Embryonic facial prominence (tissue), 1 donor: ENCODE measurements around the gene PPM1A.

Source experiments
- DNase-seq: peaks from one replicate; pipeline ENCODE4 v3.0.0-alpha.2; 2016; ENCODE audit errors: extremely low spot score

The PPM1A gene

DNA sequence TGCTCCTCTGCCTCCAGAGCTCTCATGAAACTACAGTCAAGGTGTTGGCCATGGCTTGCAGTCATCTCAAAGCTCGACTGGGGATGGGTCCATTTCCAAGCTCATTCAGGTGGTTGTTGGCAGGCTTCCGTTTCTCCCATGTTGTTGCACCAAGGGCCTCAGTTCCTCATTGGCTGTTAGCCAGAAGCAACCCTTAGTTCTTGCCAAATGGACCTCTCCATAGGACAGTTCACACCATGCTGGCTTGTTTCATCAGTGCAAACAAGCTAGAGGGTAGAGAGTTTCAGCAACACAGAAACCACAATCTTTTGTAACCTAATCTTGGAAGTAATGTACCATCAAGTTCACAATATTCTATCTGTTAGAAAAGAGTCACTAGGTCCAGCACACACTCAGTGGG lies 22.7 kb upstream of the PPM1A start:
- no peak for DNase-seq

DNA sequence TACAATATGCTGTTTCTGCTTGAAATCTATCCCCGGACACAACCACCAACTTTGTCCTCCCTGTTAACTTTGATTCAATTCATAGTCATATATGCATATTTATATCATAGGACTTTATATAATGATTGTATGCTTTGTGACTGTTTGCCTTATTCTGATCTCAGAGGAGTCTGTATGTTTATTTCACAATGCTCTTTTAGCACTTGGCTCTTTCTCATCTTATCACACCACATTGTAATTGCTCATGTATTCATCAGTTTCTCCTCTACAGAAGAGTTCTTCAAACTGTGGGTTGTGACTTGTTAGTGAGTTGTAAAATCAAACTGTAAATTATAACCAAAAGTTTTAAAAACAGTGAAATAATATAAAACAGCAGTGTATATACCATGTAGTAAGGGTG lies 21.7 kb upstream of the PPM1A start:
- no peak for DNase-seq

DNA sequence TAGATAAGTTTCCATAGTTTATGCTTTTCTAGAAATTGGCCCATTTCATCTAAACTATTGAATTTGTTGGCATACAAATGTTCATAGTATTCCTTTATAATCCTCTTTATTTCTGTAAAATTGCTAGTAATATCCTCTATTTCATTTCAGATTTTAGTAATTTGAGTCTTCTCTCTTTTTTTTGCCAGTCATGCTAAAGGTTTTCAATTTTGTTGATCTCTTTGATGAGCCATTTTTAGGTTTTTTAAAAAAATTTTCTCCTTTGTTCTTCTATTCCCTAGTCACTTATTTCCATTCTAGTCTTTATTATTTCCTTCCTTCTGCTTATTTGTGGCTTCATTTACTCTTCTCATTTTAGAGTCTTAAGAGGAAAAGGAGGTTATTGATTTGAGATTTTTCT lies 19.4 kb upstream of the PPM1A start:
- no peak for DNase-seq

DNA sequence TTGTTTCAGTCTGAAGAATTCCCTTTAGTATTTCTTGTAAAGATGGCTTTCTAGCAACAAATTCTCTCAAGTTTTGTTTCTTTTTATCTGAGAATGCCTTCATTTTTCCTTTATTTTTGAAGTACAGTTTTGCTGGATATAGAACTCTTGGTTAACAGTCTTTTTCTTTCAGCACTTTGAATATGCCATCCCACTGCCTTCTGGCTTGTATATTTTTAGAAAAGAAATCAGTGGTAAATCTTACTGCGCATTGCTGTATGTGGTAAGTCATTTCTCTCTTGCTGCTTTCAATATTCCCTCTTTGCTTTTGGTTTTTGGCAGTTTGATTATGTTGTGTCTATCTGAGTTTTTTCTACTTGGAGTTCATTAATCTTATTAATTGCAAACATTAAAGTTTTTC lies 16.8 kb upstream of the PPM1A start:
- DNase-seq: no peak

DNA sequence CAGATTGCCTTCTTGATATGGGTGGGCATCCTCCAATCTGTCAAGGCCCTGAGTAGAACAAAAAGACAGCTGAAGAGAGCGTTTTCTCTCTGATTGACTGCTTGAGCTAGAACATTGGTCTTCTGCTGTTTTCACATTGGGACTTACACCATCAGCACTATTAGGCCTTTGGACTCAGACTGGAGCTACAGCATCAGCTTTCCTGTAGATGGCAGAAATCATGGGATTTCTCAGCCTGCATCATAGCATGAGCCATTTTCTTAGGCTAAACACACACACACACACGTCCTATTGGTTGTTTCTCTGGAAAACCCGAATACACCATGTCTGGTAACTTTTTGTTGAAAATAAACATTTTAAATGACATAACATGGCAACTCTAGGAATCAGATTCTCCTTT lies 15.8 kb upstream of the PPM1A start:
- DNase-seq: no peak

DNA sequence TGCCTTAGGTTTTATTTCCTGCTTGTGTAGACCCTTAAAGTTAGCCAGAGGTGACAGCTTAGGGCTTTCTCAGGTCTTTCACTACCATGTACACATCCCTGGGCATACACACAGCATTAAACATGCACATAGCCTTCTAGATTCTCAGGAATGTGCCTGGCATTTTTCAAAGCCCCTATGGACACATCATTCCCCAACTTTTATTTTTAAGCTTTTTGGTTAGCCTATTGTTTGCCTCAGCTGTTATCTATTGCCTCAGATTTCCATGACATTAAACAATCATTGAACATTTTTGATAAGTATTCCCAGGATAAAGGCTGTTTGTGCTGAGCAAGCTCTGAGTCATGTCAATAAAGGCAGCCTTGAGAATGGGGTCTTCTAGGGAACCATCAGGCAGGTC lies 15.1 kb upstream of the PPM1A start:
- no peak for DNase-seq

DNA sequence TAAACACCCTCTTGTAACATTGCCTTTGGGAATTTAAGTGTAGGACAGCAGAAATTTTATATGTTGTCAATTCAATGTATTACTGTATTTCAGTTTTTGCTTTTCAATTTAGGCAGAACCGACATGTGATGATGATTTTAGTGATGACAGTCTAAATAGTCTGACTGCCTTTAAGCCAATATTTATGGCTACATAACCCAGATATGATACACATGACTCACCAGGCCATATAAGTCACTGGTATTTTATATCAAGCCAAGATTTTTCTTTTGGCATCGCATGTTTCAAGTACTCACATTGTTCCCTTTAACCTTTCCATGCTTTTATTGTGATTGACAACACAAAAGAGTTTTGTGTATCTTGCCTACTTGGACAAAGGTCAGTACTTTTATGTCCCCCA lies 13.6 kb upstream of the PPM1A start:
- DNase-seq: no peak

DNA sequence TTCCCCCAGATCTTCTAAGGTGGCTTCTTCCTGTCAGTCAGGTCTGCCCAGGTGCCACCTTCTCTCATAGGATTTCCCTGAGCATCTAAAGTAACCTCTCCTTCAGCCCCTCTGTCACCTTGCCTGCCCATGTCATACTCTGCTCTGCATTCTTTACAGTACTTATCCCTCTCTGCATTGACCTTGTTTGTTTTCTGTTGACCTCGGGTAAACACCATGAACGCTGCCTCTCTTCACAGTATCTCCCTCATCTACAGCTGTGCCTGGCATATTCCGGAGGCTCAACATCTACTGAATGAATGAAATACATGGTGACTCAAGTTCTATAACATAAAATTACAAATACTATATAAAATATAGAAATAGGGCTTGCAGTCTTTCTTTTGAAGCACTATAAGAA lies 10.1 kb upstream of the PPM1A start:
- no peak for DNase-seq

DNA sequence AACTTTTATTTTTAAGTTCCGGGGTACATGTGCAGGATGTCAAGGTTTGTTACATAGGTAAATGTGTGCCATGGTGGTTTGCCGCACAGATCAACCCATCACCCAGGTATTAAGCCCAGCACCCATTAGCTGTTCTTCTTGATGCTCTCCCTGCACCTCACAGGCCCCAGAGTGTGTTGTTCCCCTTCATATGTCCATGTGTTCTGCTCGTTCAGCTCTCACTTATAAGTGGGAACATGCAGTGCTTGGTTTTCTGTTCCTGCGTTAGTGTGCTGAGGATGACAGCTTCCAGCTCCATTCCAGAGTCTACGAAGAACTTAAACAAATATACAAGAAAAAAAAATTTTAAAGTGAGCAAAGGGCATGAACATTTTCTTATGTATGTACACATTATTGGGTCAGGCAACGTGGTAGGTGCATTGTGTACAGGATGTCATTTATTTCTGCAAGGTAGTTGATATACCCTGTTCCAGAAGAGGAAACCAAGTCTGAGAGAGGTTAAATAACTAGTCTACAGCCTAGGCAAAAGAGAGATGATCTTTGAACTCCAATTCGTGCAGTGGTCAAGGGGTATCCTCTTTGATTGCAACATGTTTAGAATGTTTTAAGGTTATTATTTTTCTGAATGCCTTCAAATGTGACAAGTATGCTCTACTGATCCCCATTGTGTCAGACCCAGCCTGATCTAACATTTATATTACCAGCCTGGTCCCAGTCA lies 8.7 kb upstream of the PPM1A start:
- DNase-seq: no peak

DNA sequence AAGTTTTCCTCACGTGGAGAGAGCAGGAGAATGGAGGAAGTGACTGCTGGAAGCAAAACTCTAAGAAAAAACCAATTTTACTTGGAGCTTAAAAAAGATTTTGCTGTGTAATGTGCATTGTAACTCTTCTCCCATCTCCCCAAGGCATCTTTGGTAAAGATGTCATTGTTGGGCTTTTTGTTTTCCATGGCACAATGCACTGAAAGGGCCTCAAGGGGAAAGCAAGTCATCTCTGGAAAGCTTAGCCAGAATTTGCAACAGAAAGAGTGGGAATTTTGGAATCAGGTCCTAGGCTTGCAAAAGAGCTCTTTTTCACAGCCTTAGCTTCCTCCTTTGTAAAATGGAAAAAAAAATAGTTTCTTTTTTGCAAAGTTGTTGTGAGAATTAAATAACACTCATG lies 7.9 kb upstream of the PPM1A start:
- DNase-seq: no peak

DNA sequence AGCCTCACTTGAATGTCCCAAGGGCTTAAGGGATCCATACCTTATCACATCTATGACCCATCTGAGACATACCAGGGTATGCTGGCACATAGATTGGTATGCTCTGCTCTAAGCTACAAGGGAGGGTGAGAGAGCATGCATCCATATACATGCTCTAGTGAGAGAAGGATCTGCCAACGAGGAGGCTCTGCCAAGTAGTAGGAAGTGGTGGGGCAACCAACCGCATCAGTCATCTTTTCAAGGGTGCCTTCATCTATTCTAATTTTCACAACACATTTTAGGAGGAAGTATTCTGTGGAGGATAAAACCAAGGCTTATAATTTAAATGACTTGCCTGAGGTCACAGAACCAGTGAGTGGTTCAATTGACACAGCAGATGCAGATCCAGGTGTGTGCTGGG lies 6.6 kb upstream of the PPM1A start:
- no peak for DNase-seq

DNA sequence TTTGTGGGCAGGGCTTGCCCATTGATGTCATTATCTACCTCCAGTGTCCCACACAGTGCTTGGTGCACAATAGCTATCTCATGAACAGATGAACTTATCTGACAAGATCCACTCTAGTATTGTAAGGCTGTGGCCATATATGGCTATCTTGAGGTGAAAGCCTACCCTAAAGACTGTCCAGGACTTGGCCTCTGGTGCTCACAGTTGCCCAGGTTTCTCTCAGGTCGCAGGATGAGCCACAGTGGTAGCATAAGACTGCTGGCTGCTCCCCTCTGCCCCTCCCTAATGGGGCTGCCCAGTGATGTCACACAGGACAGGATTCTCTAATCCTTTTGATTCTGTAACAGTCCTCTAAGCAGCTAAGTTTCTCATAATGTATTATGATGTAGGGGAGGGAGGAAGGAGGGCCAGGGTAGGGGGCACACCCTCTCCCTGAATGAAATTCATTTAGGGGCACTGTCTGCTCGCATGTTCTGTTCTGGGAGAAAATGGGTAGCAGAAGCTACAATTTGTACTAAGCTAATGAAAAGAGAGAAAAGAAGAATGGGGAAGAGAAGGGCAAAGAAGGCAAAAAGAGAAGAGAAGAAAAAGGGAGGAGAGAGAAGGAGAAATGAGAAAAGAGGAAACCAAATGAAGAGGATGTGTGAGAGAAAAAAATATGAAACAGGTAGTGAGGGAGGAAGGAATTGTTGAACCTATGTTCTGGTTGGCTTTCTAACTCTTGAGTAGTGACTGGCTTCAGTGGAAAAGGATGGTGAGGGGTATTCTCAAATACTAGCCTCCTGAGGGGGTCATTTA lies 3.4 kb upstream of the PPM1A start:
- no peak for DNase-seq

DNA sequence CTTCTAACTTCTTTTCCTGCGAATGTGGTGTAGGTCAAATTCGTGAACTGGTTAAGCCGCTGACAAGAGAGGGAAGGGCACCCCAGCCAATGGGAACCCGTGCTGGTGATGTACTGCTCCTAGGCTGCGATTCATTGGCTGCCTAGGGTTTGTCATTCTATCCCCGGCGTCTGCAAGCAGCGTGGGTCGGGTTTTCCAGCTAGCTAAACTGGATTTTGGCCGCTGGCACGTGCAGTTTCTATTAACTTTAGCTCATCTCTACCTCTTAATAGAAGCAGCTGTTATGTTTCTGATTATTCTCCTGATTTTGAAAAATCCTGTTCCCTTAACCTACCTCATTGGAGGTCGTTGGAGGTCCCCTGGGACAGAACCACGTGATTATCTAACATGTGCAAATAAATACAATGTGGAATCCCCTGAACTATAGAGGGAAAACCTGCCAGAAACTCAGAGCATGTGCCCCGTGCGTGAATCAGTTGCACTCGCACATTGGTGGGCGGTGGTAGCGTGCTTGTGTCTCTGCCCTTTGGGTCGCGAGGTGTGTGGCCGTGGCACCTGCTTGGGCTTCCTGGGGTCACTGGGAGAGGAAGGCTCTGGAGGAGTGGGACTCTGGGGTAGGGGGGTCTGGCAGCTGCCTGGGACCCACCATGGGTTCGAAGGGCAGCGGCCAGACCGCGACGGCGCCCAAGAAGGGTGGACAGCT lies 876 bp upstream of the PPM1A start:
- DNase-seq: peak; percentile 95

DNA sequence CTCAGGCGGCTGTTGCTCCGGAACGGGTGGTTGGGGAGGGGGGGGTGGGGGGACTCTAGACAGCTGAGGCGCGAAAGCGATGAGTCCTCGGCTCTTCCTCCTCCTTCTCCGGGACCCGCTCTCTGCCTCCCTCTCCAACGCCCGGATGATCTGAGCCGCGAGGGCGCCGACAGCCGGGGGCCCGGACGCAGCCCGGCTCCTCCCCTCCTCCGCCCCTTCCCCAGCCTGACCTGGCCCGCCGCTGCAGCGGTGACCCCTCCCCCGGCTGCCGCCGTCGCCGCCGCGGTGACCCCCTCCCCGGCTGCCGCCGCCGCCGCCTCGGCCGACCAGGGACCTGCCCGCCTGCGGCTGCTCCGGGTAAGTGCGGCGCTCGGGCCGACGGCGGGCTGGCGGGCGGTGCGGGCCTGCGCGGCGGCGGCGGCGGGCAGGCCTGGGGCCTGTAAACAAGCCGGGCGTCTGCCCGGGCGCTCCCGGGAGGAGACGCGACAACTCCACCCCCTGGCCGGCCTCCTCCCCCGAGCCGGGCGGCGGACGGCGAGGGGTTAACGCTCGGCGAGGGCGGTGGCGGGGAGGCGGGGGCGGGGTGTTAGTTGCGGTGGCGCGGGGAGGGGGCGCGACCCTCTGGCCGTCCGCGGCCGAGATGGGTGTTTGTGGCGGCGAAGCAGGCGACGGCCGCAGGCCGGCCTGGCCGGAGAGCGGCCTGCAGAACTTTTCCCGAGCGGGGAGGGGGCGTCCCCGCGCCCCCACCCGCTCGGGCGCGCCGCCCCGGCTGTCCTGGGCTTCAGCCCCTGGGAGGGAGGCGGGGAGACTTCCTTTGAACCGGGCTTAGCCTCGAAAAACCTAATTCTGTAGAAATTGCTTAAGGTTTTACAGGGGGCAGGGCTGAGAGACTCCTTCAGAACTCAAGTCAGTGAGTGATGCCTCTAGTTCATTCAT lies 568 bp downstream of the PPM1A start:
- DNase-seq: peak; percentile 26

DNA sequence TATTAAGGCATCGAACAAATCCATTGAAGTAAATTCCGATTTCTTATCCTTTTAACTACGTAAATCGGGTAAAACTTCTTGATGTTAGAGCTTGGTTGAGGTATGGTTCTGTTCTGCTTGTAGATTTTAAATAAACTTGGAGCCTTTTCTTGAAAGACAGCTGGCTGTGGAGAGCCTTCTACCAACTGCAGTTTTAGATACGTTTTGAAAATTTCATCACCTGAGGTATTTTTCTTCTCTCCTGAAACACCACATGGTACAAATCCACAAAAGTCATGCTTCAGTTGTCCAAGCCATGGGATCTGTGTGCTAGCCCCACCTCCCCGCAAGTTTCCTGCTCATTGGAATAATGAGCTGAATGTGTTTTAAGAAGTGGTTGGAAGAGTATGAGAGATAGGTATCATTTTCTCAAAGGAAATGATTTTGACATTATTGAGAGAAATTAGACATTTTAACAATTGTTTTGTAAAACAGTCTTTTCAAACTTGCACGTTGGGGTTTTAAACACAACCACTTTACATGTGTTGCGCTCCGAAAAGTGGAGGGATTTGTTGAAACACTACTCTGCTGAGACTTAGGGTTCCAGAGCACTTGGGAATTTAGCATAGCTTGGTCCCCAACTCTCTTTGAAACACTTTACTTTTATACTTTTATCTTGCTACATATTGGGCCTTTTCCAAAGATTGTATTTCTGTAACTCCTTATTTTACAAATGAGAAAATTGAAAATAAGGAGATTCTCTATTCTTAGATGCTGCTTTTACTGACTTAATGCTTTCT lies 1.4 kb downstream of the PPM1A start:
- no peak for DNase-seq

DNA sequence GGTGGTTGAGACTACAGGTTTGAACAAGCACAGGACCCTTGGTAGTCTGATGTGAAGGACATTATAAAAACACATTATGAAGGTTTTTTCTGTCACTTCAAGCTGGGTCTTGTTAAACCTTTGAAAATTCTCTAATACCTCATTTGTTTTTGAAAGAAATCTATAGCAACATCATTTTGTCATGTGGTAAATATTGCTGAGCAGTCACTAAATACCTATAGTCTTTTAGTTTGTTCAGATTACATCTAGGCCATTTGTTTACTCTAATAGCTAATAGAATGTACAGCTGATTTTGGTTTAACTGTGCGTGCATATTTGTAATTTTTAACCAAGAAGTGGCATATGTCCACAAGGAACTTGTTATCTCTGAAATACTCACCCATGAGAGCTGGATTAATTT lies 2.9 kb downstream of the PPM1A start:
- no peak for DNase-seq

DNA sequence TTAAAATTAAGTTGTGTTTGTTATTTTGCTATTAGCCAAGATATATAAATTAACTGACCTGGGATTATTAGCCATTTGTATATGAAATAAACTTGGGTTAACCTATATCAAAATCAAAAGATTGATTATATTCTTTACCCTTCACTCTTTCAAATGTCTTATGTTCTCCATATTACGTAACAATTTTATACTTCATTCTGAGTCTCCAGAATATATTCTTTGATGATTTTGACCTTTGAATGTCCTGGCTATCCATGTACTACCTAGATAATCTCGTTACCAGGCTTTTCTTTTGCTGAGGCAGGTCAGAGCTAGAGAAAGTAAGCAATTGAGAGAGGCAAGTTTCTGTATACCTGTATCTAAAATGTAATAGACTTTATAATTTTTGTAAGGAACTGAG lies 3.6 kb downstream of the PPM1A start:
- no peak for DNase-seq

DNA sequence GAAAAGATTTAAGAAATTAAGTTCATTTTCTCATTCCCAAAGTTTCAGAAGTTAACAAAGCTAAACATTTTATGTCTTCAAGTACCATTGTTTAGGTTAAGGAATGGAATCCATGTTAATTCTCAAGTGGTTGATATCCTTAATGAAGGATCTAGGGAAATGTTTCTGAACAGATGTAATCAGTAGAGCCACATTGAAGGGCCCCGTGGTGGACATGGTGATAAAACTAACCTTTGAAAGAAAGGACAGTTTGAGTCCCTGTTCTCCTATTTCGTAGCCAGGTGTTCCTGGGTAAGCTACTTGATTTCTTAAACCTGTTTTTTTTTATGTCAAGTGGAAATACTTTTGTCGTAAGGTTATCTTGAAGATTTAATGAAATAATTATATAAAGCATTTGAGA lies 4.6 kb downstream of the PPM1A start:
- no peak for DNase-seq

DNA sequence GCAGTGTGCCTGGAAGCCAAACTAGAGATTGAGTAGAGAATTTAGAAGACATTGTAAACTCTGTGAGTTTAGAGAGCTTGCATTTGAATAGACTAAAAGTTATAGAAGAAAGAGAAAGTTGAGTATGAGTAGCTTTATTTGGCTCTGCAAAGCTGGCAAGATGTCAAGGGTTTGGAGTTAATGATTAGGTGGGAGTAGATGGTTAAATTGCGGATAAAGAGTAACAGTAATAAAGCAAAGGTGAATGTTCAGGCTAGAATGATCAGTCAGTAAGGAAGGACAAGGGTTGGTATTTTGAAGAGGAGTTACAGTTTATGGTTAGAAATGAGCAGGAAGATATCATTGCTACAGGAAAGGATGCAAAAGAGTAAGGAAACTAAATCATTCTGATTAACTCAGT lies 5.2 kb downstream of the PPM1A start:
- no peak for DNase-seq

DNA sequence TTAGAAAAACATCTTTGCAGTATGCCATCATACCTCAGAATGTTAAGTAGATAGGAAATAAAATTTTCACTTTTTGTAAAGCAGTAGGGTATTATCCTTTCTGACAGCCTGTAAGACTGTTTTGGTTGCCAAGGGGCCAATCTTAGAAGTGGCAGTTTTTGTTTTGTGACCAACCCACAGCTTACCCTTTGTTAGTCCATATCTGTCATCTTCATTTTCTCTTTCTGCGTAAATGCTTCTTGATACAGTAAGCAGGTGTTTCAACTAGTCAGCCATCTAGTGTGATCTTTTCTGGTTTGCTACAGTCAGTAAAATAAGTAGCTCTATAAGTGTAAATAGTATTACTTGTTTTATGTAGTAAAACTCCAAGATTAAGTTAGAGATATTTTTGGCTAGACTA lies 8.8 kb downstream of the PPM1A start:
- no peak for DNase-seq

DNA sequence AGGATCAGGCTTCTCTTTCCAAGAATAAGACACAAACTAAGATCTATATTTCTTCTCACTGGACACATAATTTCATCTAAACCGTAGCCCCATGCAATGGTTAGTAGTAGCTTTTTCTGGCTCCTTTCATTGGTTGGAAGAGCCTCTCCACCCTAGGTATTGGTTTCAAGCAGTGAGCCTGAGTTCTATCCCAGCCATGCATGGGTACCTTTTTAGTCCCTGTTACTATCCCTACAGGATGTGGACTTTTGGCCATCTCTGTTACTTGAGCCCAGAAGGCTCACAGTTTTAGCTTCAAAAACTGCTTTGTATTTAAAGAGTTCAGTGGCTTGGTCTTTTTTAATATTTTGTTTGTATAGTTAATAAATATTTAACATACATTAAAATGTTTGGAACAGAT lies 16.1 kb downstream of the PPM1A start:
- no peak for DNase-seq
